Neural crest cell (in vitro differentiated cells): ENCODE measurements around the gene FBXW11. TPM values are rescaled to one million over a fixed set of nuclear protein-coding genes. Genes with fewer than 3 reads are reported as not detected.
"Not testable (repeated sequence)": the region's sequence is repeated elsewhere in the genome, so short reads cannot be mapped to it uniquely, and the experiment has no call there.

Experiments used
- DNase-seq: peaks from one replicate; pipeline ENCODE4 v3.0.0; 2021; ENCODE audit warnings: low read depth, mixed read lengths, low spot score
- H3K27ac Mint-ChIP-seq: one replicate; pipeline ENCODE4 v1.8.0; 2021; ENCODE audit warnings: mild to moderate bottlenecking, mixed read lengths; ENCODE audit not compliant: unreplicated experiment
- H3K27me3 Mint-ChIP-seq: 2 replicates; pipeline ENCODE4 v1.8.0; 2021; ENCODE audit warnings: low read depth, mild to moderate bottlenecking, mixed read lengths
- H3K36me3 Mint-ChIP-seq: 2 replicates; pipeline ENCODE4 v1.8.0; 2021; ENCODE audit warnings: low read depth, mild to moderate bottlenecking, mixed read lengths
- H3K4me1 Mint-ChIP-seq: 2 replicates; pipeline ENCODE4 v1.8.0; 2021; ENCODE audit warnings: mixed read lengths
- H3K4me3 Mint-ChIP-seq: one replicate; pipeline ENCODE4 v1.8.0; 2021; ENCODE audit warnings: mild to moderate bottlenecking, mixed read lengths
- H3K9me3 Mint-ChIP-seq: 2 replicates; pipeline ENCODE4 v1.8.0; 2021; ENCODE audit warnings: mixed read lengths
- CTCF ChIP-seq: fragments of 200-600 bp; sonication (generic); conservative IDR thresholded peaks from 2 replicates; pipeline ENCODE4 v1.5.0; 2021; ENCODE audit warnings: antibody characterized with exemption, mild to moderate bottlenecking
- total RNA-seq: library from RNA; stranded (reverse); gene quantifications from 2 replicates; pipeline ENCODE4 v1.2.1, GENCODE V29; 2021

The FBXW11 gene
- total RNA-seq, 1 donor from 2014 or later, result 66.6 TPM

- DNase-seq, result no peak
- H3K9me3 Mint-ChIP-seq, result no peaks in the 10 kb centered on the region
- TF ChIP-seq CTCF, result no peak
- no peak overlapping the region for H3K27ac Mint-ChIP-seq
- H3K27me3 Mint-ChIP-seq, result no peaks in the 10 kb centered on the region
- no peak overlapping the region for H3K4me3 Mint-ChIP-seq
- peaks cover 4% of the 10 kb centered on the region for H3K4me1 Mint-ChIP-seq
- H3K36me3 Mint-ChIP-seq, result no peaks in the 10 kb centered on the region
These were observed 31.7 kb upstream of the FBXW11 start for GRCh38 chr5:172038167-172038566.

GRCh38 chr5:172035049-172035448 lies 28.6 kb upstream of the FBXW11 start:
- peaks cover 8% of the 10 kb centered on the region for H3K9me3 Mint-ChIP-seq
- H3K4me3 Mint-ChIP-seq, result no peak overlapping the region
- no peak for DNase-seq
- peaks cover 2% of the 10 kb centered on the region for H3K4me1 Mint-ChIP-seq
- no peaks in the 10 kb centered on the region for H3K27me3 Mint-ChIP-seq
- H3K27ac Mint-ChIP-seq, result no peak overlapping the region
- peaks cover 5% of the 10 kb centered on the region for H3K36me3 Mint-ChIP-seq
- no peak for TF ChIP-seq CTCF

- Mint-ChIP-seq H3K9me3 (peaks cover 8% of the 10 kb centered on the region), H3K36me3 (peaks cover 5% of the 10 kb centered on the region), H3K27me3 (no peaks in the 10 kb centered on the region), H3K4me3 (no peak overlapping the region), H3K27ac (no peak overlapping the region), H3K4me1 (peaks cover 9% of the 10 kb centered on the region)
- TF ChIP-seq CTCF, result no peak
- no peak for DNase-seq
These were observed 25.5 kb upstream of the FBXW11 start for GRCh38 chr5:172031894-172032461.

- Mint-ChIP-seq H3K27ac (no peak overlapping the region), H3K9me3 (peaks cover 8% of the 10 kb centered on the region), H3K36me3 (peaks cover 5% of the 10 kb centered on the region), H3K4me3 (no peak overlapping the region), H3K27me3 (no peaks in the 10 kb centered on the region), H3K4me1 (peaks cover 9% of the 10 kb centered on the region)
- no peak for TF ChIP-seq CTCF
- no peak for DNase-seq
These were observed 23.4 kb upstream of the FBXW11 start for GRCh38 chr5:172029876-172030275.

GRCh38 chr5:172028167-172028566 lies 21.7 kb upstream of the FBXW11 start:
- H3K36me3 Mint-ChIP-seq, result peaks cover 5% of the 10 kb centered on the region
- no peak overlapping the region for H3K27ac Mint-ChIP-seq
- H3K4me3 Mint-ChIP-seq, result no peak overlapping the region
- peaks cover 8% of the 10 kb centered on the region for H3K9me3 Mint-ChIP-seq
- no peak for TF ChIP-seq CTCF
- peaks cover 9% of the 10 kb centered on the region for H3K4me1 Mint-ChIP-seq
- DNase-seq, result no peak
- H3K27me3 Mint-ChIP-seq, result no peaks in the 10 kb centered on the region

- not testable (repeated sequence) for H3K27ac Mint-ChIP-seq, H3K4me3 Mint-ChIP-seq, H3K27me3 Mint-ChIP-seq, H3K9me3 Mint-ChIP-seq, DNase-seq, H3K36me3 Mint-ChIP-seq, H3K4me1 Mint-ChIP-seq
These were observed 13.8 kb upstream of the FBXW11 start for GRCh38 chr5:172020110-172020786.
